Liver (tissue), 9 donors: Measurements from ENCODE around the gene ACSS1. TPM values are rescaled to one million over a fixed set of nuclear protein-coding genes. Genes with fewer than 3 reads are reported as not detected.

Source experiments
- DNase-seq: peaks from one replicate; pipeline ENCODE4 v3.0.0-alpha.2; 2017; ENCODE audit warnings: low spot score
- H3K27ac ChIP-seq, 2 donors: one replicate each; pipeline ENCODE4 v1.7.0; 2013; ENCODE audit warnings: inconsistent platforms in 2 of 2, low read length in 2 of 2, control low read depth in 1 of 2, low read depth in 1 of 2, mild to moderate bottlenecking in 1 of 2
- H3K27me3 ChIP-seq, 4 donors: one replicate each; pipeline versions ENCODE4 v1.6.1 to v1.7.0; 2013; ENCODE audit warnings: low read length in 3 of 4, inconsistent platforms in 1 of 4, mild to moderate bottlenecking in 1 of 4, moderate library complexity in 1 of 4; ENCODE audit not compliant: control insufficient read depth in 4 of 4, insufficient read depth in 4 of 4
- H3K36me3 ChIP-seq, 4 donors: one replicate each; pipeline versions ENCODE4 v1.6.1 to v1.7.0; 2013; ENCODE audit warnings: low read length in 3 of 4, mild to moderate bottlenecking in 3 of 4, low read depth in 1 of 4, moderate library complexity in 1 of 4; ENCODE audit not compliant: control insufficient read depth in 4 of 4, insufficient read depth in 3 of 4
- H3K4me1 ChIP-seq, 4 donors: one replicate each; pipeline versions ENCODE4 v1.6.1 to v1.7.0; 2013; ENCODE audit warnings: low read length in 3 of 4, mild to moderate bottlenecking in 3 of 4, moderate library complexity in 1 of 4; ENCODE audit not compliant: control insufficient read depth in 4 of 4, insufficient read depth in 4 of 4
- H3K4me3 ChIP-seq, 3 donors: one replicate each; pipeline versions ENCODE4 v1.6.1 to v1.7.0; 2013; ENCODE audit warnings: low read length in 3 of 3, control low read depth in 1 of 3, low read depth in 1 of 3, mild to moderate bottlenecking in 1 of 3
- H3K9ac ChIP-seq, 2 donors: one replicate each; pipeline ENCODE4 v1.7.0; 2013; ENCODE audit warnings: low read length in 2 of 2, mild to moderate bottlenecking in 2 of 2, moderate library complexity in 2 of 2, control low read depth in 1 of 2, low read depth in 1 of 2
- H3K9me3 ChIP-seq, 4 donors: one replicate each; pipeline versions ENCODE4 v1.6.1 to v1.7.0; 2013; ENCODE audit warnings: low read length in 3 of 4; ENCODE audit not compliant: control insufficient read depth in 4 of 4
- ATF3 ChIP-seq: IDR thresholded peaks from 2 replicates; pipeline ENCODE4 v1.6.1; 2016; ENCODE audit warnings: antibody characterized with exemption
- EGR1 ChIP-seq, 2 donors: IDR thresholded peaks; 2 replicates each; pipeline ENCODE4 v1.6.1; 2016 to 2018; ENCODE audit warnings: antibody characterized with exemption in 2 of 2, low read depth in 2 of 2
- FOXA1 ChIP-seq: IDR thresholded peaks from 2 replicates; pipeline ENCODE4 v1.6.1; 2016; ENCODE audit warnings: antibody characterized with exemption
- FOXA2 ChIP-seq: IDR thresholded peaks from 2 replicates; pipeline ENCODE4 v1.6.1; 2016; ENCODE audit warnings: antibody characterized with exemption
- GABPA ChIP-seq, 2 donors: IDR thresholded peaks in 1 of 2; conservative IDR thresholded peaks in 1 of 2; 2 replicates each; pipeline ENCODE4 v1.6.1; 2016; ENCODE audit warnings: antibody characterized with exemption in 2 of 2, mild to moderate bottlenecking in 1 of 2, moderate library complexity in 1 of 2
- HNF4A ChIP-seq, 2 donors: conservative IDR thresholded peaks; 2 replicates each; pipeline ENCODE4 v1.6.1; 2016; ENCODE audit warnings: antibody characterized with exemption in 2 of 2, mild to moderate bottlenecking in 2 of 2
- HNF4G ChIP-seq: IDR thresholded peaks from 2 replicates; pipeline ENCODE4 v1.6.1; 2016; ENCODE audit warnings: antibody characterized with exemption
- JUND ChIP-seq, 2 donors: IDR thresholded peaks; 2 replicates each; pipeline ENCODE4 v1.6.1; 2016; ENCODE audit warnings: antibody characterized with exemption in 2 of 2
- MAX ChIP-seq: IDR thresholded peaks from 2 replicates; pipeline ENCODE4 v1.6.1; 2016; ENCODE audit warnings: antibody characterized with exemption
- NR2F2 ChIP-seq: IDR thresholded peaks from 2 replicates; pipeline ENCODE4 v1.6.1; 2016; ENCODE audit warnings: antibody characterized with exemption
- RAD21 ChIP-seq, 2 donors: IDR thresholded peaks; 2 replicates each; pipeline ENCODE4 v1.6.1; 2016; ENCODE audit warnings: antibody characterized with exemption in 2 of 2, mild to moderate bottlenecking in 2 of 2
- RXRA ChIP-seq, 2 donors: IDR thresholded peaks; 2 replicates each; pipeline ENCODE4 v1.6.1; 2017 to 2018; ENCODE audit warnings: antibody characterized with exemption in 2 of 2, mild to moderate bottlenecking in 1 of 2
- SP1 ChIP-seq: IDR thresholded peaks from 2 replicates; pipeline ENCODE4 v1.6.1; 2018; ENCODE audit warnings: antibody characterized with exemption, mild to moderate bottlenecking
- TAF1 ChIP-seq: conservative IDR thresholded peaks from 2 replicates; pipeline ENCODE4 v1.6.1; 2016; ENCODE audit warnings: antibody characterized with exemption, mild to moderate bottlenecking
- YY1 ChIP-seq: IDR thresholded peaks from 2 replicates; pipeline ENCODE4 v1.6.1; 2016; ENCODE audit warnings: antibody characterized with exemption, mild to moderate bottlenecking
- WGBS: extraction: QIAGEN DNeasy Blood & Tissue Kit; methylation state at CpG from one replicate; pipeline ENCODE4 v1.1.7; 2013; 5-methylcytosine and 5-hydroxymethylcytosine counted together
- polyA plus RNA-seq, 2 donors: library from polyadenylated mRNA; stranded (reverse) in 1 of 2; unstranded in 1 of 2; fragments of 200-250 nt in 1 of 2; fragments of >200 nt in 1 of 2; fragmentation: Nextera tagmentation in 1 of 2; extraction: Ambion mirVana in 1 of 2; gene quantifications; one replicate each; pipeline versions ENCODE4 v1.2.1 to v1.2.3, GENCODE V29; 2013 to 2015
- total RNA-seq, 2 donors: library from RNA; depleted of rRNA; stranded (reverse); fragments of >200 nt; gene quantifications; one replicate each; pipeline ENCODE4 v1.2.3, GENCODE V29; 2014
- TF ChIP-seq, protein P1 (sequence below): fragments of 150-350 bp; IDR thresholded peaks from 2 replicates; pipeline ENCODE4 v1.5.1; 2017; ENCODE audit warnings: improper control_type of control experiment, low read depth, low read length; ENCODE audit not compliant: missing input control
- TF ChIP-seq, protein P2 (sequence below): IDR thresholded peaks from 2 replicates; pipeline ENCODE4 v1.6.1; 2016; ENCODE audit warnings: antibody characterized with exemption, mild to moderate bottlenecking
- TF ChIP-seq, protein P3 (sequence below): IDR thresholded peaks from 2 replicates; pipeline ENCODE4 v1.6.1; 2016; ENCODE audit warnings: antibody characterized with exemption
- donor health status: healthy.
- donor health status: healthy.
- donor health status: healthy.
- donor health status: healthy.
- donor health status: healthy.

ACSS1 gene
- total and polyA plus RNA-seq, 4 donors, result 5.3 to 87.5 (median 22.1) TPM

DNA sequence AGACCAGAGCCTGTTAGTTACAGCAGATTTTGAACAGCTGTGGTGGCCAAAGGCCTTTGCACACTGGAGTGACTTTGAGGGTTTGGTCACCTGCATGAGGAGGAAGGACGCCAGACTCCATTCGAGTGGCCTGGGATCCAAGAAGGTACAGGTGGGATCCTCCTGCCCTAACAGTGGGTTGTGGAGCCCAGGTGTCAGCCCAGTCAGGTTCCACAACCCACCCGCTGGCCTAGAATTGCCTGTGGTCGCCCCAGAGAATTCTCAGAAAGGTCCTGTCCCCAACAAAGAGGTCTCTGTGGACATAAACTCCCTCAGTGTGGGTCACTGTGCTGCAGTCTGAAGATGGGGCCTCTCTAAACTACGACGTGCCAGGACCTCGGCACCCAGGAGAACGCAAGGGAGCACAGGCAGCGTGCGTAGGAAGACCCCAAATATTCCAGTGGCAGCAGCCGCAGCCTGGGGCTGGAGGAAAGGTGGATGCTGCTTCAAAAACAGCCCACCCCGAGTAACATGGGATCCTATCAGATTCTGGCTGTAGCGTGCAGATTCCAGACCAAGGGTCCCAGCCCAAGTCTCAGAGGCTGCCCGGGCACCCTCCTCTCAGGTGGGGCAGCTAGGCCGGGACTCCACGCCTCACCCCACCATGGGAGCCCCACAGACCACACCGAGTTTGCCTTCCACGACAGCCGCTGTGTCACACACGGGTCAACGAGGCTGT lies 16.0 kb downstream of the ACSS1 start:
- WGBS, result 93% methylated on average over 21 of the region's 21 CpGs
- Histone ChIP-seq H3K4me1 (peaks cover 34 to 88% (median 74%) of the 10 kb centered on the region in 4 donors), H3K9me3 (no peaks in the 10 kb centered on the region), H3K27me3 (no peaks in the 10 kb centered on the region), H3K4me3 (no peak overlapping the region), H3K27ac (no peak overlapping the region), H3K36me3 (no peaks in the 10 kb centered on the region), H3K9ac (no peak overlapping the region)
- no peak for DNase-seq
- no peak for TF ChIP-seq HNF4A (conservative IDR thresholded peaks at IDR 0.05)

- no peak overlapping the region for H3K9ac ChIP-seq
- peaks cover 25 to 80% (median 64%) of the 10 kb centered on the region in 4 donors for H3K4me1 ChIP-seq
- H3K27me3 ChIP-seq, result no peaks in the 10 kb centered on the region
- no peak for TF ChIP-seq HNF4A (conservative IDR thresholded peaks at IDR 0.05)
- TF ChIP-seq GABPA (IDR thresholded peaks at IDR 0.05 in 1 of 2, conservative IDR thresholded peaks at IDR 0.05 in 1 of 2), result no peak
- no peak for TF ChIP-seq ATF3
- H3K36me3 ChIP-seq, result no peaks in the 10 kb centered on the region
- H3K4me3 ChIP-seq, result no peak overlapping the region
- WGBS, result 31% methylated on average over 6 of the region's 6 CpGs
- H3K9me3 ChIP-seq, result no peaks in the 10 kb centered on the region
- H3K27ac ChIP-seq, result peak overlapping the region; percentile 44 to 52
- peak; percentile 75 for DNase-seq
Observed at GRCh38 chr20:25040438-25040831, 17.5 kb downstream of the ACSS1 start.

- H3K27ac ChIP-seq, result peak overlapping the region; percentile 44 to 52
- no peak overlapping the region for H3K9ac ChIP-seq
- no peaks in the 10 kb centered on the region for H3K27me3 ChIP-seq
- H3K4me3 ChIP-seq, result no peak overlapping the region
- no peaks in the 10 kb centered on the region for H3K9me3 ChIP-seq
- no peaks in the 10 kb centered on the region for H3K36me3 ChIP-seq
- no peak for DNase-seq
- TF ChIP-seq TAF1 (no peak), FOXA2 (peak; percentile 80), SP1 (peak; percentile 89), FOXA1 (peak; percentile 76), MAX (peak; percentile 64), HNF4G (peak; percentile 11), YY1 (peak; percentile 46), GABPA (IDR thresholded peaks at IDR 0.05 in 1 of 2, conservative IDR thresholded peaks at IDR 0.05 in 1 of 2) (no peak), RXRA (IDR thresholded peaks at IDR 0.05) (peak; percentile 92 to 95), RAD21 (IDR thresholded peaks at IDR 0.05) (peak; percentile 21 to 59), NR2F2 (peak; percentile 89), EGR1 (IDR thresholded peaks at IDR 0.05; ENCODE audit: low read depth in 2 of 2) (no peak), ATF3 (no peak), HNF4A (conservative IDR thresholded peaks at IDR 0.05) (peak; percentile 77 to 84), JUND (IDR thresholded peaks at IDR 0.05) (peak; percentile 57)
- TF ChIP-seq, protein P1, sequence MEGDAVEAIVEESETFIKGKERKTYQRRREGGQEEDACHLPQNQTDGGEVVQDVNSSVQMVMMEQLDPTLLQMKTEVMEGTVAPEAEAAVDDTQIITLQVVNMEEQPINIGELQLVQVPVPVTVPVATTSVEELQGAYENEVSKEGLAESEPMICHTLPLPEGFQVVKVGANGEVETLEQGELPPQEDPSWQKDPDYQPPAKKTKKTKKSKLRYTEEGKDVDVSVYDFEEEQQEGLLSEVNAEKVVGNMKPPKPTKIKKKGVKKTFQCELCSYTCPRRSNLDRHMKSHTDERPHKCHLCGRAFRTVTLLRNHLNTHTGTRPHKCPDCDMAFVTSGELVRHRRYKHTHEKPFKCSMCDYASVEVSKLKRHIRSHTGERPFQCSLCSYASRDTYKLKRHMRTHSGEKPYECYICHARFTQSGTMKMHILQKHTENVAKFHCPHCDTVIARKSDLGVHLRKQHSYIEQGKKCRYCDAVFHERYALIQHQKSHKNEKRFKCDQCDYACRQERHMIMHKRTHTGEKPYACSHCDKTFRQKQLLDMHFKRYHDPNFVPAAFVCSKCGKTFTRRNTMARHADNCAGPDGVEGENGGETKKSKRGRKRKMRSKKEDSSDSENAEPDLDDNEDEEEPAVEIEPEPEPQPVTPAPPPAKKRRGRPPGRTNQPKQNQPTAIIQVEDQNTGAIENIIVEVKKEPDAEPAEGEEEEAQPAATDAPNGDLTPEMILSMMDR, result peak; percentile 27
- TF ChIP-seq, protein P2, sequence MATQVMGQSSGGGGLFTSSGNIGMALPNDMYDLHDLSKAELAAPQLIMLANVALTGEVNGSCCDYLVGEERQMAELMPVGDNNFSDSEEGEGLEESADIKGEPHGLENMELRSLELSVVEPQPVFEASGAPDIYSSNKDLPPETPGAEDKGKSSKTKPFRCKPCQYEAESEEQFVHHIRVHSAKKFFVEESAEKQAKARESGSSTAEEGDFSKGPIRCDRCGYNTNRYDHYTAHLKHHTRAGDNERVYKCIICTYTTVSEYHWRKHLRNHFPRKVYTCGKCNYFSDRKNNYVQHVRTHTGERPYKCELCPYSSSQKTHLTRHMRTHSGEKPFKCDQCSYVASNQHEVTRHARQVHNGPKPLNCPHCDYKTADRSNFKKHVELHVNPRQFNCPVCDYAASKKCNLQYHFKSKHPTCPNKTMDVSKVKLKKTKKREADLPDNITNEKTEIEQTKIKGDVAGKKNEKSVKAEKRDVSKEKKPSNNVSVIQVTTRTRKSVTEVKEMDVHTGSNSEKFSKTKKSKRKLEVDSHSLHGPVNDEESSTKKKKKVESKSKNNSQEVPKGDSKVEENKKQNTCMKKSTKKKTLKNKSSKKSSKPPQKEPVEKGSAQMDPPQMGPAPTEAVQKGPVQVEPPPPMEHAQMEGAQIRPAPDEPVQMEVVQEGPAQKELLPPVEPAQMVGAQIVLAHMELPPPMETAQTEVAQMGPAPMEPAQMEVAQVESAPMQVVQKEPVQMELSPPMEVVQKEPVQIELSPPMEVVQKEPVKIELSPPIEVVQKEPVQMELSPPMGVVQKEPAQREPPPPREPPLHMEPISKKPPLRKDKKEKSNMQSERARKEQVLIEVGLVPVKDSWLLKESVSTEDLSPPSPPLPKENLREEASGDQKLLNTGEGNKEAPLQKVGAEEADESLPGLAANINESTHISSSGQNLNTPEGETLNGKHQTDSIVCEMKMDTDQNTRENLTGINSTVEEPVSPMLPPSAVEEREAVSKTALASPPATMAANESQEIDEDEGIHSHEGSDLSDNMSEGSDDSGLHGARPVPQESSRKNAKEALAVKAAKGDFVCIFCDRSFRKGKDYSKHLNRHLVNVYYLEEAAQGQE, result peak; percentile 39
- TF ChIP-seq, protein P3, sequence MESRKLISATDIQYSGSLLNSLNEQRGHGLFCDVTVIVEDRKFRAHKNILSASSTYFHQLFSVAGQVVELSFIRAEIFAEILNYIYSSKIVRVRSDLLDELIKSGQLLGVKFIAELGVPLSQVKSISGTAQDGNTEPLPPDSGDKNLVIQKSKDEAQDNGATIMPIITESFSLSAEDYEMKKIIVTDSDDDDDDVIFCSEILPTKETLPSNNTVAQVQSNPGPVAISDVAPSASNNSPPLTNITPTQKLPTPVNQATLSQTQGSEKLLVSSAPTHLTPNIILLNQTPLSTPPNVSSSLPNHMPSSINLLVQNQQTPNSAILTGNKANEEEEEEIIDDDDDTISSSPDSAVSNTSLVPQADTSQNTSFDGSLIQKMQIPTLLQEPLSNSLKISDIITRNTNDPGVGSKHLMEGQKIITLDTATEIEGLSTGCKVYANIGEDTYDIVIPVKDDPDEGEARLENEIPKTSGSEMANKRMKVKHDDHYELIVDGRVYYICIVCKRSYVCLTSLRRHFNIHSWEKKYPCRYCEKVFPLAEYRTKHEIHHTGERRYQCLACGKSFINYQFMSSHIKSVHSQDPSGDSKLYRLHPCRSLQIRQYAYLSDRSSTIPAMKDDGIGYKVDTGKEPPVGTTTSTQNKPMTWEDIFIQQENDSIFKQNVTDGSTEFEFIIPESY, result peak; percentile 65
- peaks cover 24 to 74% (median 58%) of the 10 kb centered on the region in 4 donors for H3K4me1 ChIP-seq
- WGBS, result 18% methylated on average over 9 of the region's 9 CpGs
Observed at GRCh38 chr20:25039697-25040437, 18.1 kb downstream of the ACSS1 start.
